GM12801 (cell line): Measurements from ENCODE around the gene DENND1B.

ENCODE experiments used
- TF ChIP-seq, protein P1 (sequence below): IDR thresholded peaks from one replicate; pipeline ENCODE4 v1.5.1; 2011; ENCODE audit warnings: control low read depth; ENCODE audit not compliant: insufficient read length; ENCODE audit errors: extremely low read depth

Gene DENND1B

DNA sequence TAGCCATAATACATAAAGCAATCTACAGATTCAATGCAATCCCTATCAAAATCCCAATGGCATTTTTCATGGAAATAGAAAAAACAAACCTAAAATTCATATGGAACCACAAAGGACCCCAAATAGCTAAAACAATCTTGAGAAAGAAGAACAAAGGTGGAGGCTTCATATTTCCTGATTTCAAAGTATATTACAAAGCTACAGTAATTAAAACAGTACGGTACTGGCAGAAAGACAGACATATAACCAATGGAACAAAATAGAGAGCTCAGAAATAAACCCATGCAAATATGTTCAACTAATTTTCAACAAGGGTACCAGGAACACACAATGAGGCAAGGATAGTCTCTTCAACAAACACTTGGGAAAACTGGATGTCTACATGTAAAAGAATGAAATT, 87.0 kb downstream of the DENND1B start:
- TF ChIP-seq, protein P1, sequence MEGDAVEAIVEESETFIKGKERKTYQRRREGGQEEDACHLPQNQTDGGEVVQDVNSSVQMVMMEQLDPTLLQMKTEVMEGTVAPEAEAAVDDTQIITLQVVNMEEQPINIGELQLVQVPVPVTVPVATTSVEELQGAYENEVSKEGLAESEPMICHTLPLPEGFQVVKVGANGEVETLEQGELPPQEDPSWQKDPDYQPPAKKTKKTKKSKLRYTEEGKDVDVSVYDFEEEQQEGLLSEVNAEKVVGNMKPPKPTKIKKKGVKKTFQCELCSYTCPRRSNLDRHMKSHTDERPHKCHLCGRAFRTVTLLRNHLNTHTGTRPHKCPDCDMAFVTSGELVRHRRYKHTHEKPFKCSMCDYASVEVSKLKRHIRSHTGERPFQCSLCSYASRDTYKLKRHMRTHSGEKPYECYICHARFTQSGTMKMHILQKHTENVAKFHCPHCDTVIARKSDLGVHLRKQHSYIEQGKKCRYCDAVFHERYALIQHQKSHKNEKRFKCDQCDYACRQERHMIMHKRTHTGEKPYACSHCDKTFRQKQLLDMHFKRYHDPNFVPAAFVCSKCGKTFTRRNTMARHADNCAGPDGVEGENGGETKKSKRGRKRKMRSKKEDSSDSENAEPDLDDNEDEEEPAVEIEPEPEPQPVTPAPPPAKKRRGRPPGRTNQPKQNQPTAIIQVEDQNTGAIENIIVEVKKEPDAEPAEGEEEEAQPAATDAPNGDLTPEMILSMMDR = no peak

DNA sequence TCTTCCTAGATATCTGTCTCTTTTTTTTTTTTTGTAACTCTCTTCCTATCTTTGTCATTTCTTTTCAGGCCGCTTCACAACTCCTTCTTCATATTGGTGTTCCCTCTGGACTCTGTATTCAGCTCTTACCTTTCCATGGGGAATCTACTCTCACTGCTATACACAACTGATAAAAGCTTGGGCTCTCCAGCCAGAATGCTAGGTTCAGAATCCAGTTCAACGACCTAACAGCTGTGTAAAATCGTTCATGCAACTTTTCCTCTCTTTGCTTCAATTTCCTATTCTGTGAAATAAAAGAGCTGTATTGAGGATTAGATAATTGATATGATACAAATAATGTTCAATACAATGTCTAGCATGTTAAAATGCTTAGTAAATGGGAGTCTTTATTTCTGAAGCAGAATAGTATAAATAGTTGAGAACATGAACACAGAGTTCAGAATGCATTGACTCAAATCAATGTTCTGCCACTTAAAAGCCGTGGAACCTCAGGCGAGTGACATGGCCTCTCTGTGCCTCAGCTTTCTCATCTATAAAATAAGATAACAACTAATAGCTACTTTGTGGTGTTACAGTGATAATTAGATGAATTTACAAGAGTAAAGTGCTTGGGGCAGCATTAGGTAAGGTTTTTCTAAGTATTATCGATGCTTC, 88.5 kb downstream of the DENND1B start:
- TF ChIP-seq, protein P1 = no peak

DNA sequence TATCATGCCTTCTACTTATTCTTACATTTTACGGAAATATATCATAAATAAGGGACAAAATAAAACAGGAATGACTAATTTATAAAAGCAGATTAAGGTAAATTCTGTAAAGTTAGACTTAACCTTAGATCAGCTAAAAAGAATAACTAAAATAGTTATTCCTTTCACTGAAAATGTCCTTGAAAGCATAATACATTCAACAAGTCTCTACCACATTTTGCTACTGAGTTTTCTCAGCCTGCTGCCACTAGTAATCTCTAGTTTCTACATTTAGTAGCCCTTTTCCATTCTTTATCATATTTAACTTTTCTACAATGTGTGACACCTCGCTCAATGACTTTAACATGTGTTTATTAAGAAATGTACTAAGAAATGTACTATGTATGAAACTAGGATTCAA, 89.0 kb downstream of the DENND1B start:
- TF ChIP-seq, protein P1 = no peak

DNA sequence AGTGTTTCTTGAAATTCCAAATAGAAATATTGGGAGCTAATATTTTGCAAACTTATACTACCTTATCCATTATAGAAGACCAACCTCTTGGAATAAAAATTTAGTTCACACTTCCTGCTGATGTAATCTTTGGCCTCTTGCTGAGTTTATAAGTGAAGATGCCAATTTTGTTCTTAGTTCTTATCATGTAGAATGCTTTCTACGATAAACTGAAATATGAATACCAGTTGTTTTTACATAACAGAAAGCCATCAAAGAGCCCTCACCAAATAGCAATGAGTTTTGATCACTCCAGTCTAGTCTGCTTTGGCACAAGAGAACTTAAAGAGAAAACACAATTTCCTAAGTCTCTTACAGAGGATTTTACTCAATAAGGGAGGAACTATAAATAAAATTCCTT, 89.5 kb downstream of the DENND1B start:
- TF ChIP-seq, protein P1 = no peak

DNA sequence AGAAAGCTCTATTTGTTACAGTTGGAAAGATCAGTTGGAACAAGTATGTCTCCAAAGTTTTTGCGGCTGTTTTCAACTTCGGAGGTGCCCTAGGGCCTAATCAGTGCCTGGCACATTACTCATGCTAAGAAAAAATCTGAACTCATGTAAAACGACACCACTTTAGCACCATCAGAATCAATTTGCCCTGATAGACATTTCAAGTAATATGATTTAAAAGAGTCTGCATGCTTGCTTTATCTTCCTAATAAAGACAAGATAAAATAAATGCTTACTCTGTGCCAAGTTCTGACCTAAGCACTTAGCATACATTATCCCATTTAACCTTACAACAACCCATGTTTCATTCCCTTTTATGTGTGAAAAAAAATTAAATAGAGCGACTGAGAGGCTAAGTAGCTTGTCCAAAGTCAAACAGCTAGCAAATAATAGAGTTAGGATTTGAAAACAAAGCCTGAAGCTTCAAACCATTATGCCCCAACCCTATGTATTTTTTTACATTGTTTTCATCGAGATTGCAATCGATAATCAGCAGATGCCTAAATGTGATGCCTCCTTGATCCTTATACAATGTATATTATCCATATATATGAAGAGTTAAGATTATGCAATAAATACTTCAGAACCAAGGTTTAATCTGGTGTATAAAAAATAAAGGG, 91.3 kb downstream of the DENND1B start:
- TF ChIP-seq, protein P1 = no peak

DNA sequence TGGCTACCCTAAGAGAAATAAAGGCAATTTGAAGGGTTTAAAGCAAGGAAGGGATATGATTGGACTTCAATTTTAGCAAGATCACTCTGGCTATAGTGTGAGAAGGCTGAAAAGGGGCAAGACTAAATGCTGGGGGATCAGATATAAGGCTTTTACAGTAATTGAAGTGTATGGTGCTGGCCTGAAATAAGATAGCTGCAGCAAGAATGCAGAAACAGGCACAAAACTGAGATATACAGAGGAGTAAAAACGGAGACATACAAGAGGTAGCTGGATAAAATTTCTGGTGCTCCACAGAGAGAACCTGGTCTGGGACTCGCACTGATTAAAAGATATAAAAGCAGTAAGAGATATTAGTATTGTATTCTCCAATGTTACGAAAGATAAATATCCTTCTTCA, 92.0 kb downstream of the DENND1B start:
- TF ChIP-seq, protein P1 = no peak

DNA sequence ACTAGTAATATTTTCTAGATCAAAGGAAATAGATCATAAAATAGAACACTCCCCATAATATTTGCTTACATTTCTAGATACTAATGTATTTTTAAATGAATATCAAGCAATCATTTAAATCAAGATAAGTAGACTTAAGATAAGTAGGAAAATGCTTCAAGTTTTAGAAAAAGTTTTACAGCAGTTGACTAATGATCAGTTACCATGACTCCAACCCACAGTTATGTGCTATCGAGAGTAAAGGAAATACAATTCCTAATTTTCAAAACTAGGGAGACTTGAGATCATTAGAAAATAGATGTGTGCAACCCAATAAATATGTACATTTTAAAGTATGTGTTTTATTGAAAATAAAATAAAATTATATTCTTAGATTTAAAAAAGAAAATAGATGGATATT, 95.0 kb downstream of the DENND1B start:
- TF ChIP-seq, protein P1 = no peak
